Parathyroid adenoma (tissue), 2 donors: ENCODE measurements around the gene DMGDH.
A peak's percentile ranks its signal among the peaks of the same experiment; 100 is the strongest.

ENCODE experiments used
- H2AFZ ChIP-seq: fragments of 300-600 bp; sonication (generic); one replicate; pipeline ENCODE4 v1.7.0; 2017; ENCODE audit warnings: antibody characterized with exemption, mild to moderate bottlenecking
- H3K27ac ChIP-seq: fragments of 300-600 bp; sonication (generic); one replicate; pipeline ENCODE4 v1.7.0; 2017
- H3K27me3 ChIP-seq: fragments of 300-600 bp; sonication (generic); one replicate; pipeline ENCODE4 v1.7.0; 2017; ENCODE audit warnings: low read length; ENCODE audit not compliant: control insufficient read depth, insufficient read depth
- H3K36me3 ChIP-seq: fragments of 300-600 bp; sonication (generic); one replicate; pipeline ENCODE4 v1.7.0; 2017; ENCODE audit warnings: low read length; ENCODE audit not compliant: control insufficient read depth, insufficient read depth
- H3K4me1 ChIP-seq: fragments of 300-600 bp; sonication (generic); one replicate; pipeline ENCODE4 v1.7.0; 2017; ENCODE audit warnings: control low read depth
- H3K4me2 ChIP-seq: fragments of 300-600 bp; sonication (generic); one replicate; pipeline ENCODE4 v1.7.0; 2017; ENCODE audit warnings: low read length
- H3K4me3 ChIP-seq: fragments of 300-600 bp; sonication (generic); one replicate; pipeline ENCODE4 v1.7.0; 2017; ENCODE audit warnings: low read depth, low read length
- H3K79me2 ChIP-seq: fragments of 300-600 bp; sonication (generic); one replicate; pipeline ENCODE4 v1.7.0; 2017; ENCODE audit warnings: control low read depth
- H3K9ac ChIP-seq: fragments of 300-600 bp; sonication (generic); one replicate; pipeline ENCODE4 v1.7.0; 2017; ENCODE audit warnings: mild to moderate bottlenecking
- H3K9me3 ChIP-seq: fragments of 300-600 bp; sonication (generic); one replicate; pipeline ENCODE4 v1.7.0; 2017; ENCODE audit warnings: low read length; ENCODE audit not compliant: control insufficient read depth
- TF ChIP-seq, protein P1 (sequence below): fragments of 300-600 bp; sonication (generic); IDR thresholded peaks from one replicate; pipeline ENCODE4 v1.7.0; 2017; ENCODE audit warnings: antibody characterized with exemption, mild to moderate bottlenecking
- donor health status: primary hyperparathyroidism.

DMGDH gene

DNA sequence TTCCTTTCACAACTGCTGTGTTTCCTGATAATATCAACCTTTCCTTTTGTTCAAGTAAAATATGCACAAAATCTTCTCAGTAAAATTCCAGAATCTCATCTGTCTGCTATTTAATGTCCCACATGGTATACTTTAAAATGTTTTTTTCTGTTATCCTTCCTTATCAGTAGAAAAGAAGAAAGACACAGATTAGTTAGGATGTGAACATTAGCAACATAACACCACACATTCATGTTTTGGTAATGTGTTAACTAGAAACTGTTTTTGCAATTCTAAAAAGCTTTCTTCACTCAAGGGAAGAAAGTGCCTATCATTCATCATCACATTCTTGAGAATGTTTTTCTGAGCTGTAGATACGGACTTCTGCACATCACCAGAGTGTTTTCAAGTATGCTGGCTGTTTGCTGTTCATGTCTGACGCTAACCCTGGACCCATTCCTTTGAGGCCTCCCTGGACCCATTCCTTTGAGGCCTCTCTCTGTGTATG is 73.9 kb downstream of the DMGDH start:
- H3K4me1 ChIP-seq: no peaks in the 10 kb centered on the region
- no peaks in the 10 kb centered on the region for H3K79me2 ChIP-seq
- H3K9ac ChIP-seq: no peak overlapping the region
- no peak overlapping the region for H3K4me3 ChIP-seq
- TF ChIP-seq, protein P1, sequence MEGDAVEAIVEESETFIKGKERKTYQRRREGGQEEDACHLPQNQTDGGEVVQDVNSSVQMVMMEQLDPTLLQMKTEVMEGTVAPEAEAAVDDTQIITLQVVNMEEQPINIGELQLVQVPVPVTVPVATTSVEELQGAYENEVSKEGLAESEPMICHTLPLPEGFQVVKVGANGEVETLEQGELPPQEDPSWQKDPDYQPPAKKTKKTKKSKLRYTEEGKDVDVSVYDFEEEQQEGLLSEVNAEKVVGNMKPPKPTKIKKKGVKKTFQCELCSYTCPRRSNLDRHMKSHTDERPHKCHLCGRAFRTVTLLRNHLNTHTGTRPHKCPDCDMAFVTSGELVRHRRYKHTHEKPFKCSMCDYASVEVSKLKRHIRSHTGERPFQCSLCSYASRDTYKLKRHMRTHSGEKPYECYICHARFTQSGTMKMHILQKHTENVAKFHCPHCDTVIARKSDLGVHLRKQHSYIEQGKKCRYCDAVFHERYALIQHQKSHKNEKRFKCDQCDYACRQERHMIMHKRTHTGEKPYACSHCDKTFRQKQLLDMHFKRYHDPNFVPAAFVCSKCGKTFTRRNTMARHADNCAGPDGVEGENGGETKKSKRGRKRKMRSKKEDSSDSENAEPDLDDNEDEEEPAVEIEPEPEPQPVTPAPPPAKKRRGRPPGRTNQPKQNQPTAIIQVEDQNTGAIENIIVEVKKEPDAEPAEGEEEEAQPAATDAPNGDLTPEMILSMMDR: no peak
- H2AFZ ChIP-seq: no peak overlapping the region
- H3K27me3 ChIP-seq: no peaks in the 10 kb centered on the region
- H3K9me3 ChIP-seq: no peaks in the 10 kb centered on the region
- no peak overlapping the region for H3K4me2 ChIP-seq
- no peaks in the 10 kb centered on the region for H3K36me3 ChIP-seq
- no peak overlapping the region for H3K27ac ChIP-seq

DNA sequence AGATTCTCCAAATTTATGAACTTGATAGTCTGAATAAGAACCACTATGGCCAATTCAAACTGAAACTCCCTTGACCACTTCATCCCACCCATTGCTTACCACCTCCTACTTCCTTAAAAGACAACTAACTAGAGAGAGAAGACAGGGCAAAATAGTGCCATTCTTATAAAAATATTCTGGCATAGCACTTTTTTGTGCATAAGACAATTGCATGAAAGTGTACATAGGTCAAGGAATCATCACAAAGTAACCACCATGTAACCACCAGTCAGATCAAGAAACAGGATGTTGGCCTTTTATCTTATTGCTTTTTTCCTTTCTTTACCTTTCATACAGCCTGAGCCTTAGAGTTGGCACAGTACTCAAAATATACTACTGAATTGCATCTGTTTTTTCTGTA is 76.3 kb downstream of the DMGDH start:
- TF ChIP-seq, protein P1: no peak
- Histone ChIP-seq H3K36me3 (no peaks in the 10 kb centered on the region), H3K4me1 (no peaks in the 10 kb centered on the region), H3K27me3 (no peaks in the 10 kb centered on the region), H3K9ac (no peak overlapping the region), H3K79me2 (no peaks in the 10 kb centered on the region), H3K4me2 (no peak overlapping the region), H3K27ac (no peak overlapping the region), H2AFZ (no peak overlapping the region), H3K9me3 (no peaks in the 10 kb centered on the region), H3K4me3 (no peak overlapping the region)

DNA sequence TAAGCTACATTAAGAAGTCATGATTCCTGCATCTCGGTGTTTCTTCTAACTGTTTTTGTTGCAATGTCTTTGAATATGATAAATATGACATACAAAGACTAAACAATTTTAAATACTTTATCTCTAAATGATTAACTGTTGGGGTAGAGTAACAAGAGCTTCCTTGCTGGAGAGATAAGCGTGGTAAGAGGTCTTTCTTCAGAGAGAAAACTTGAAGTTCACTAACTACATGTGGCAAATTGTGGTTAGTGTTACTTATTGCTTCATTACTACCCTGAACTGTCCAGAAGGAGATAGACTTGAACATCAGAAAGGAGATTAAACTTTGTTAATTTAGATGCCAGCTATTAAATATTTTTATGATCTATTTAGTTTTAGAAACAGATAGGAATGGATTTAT is 77.3 kb downstream of the DMGDH start:
- Histone ChIP-seq H3K27me3 (no peaks in the 10 kb centered on the region), H3K79me2 (no peaks in the 10 kb centered on the region), H3K4me1 (no peaks in the 10 kb centered on the region), H3K4me3 (no peak overlapping the region), H3K9me3 (no peaks in the 10 kb centered on the region), H3K9ac (no peak overlapping the region), H2AFZ (no peak overlapping the region), H3K27ac (no peak overlapping the region), H3K4me2 (no peak overlapping the region), H3K36me3 (no peaks in the 10 kb centered on the region)
- TF ChIP-seq, protein P1: no peak

DNA sequence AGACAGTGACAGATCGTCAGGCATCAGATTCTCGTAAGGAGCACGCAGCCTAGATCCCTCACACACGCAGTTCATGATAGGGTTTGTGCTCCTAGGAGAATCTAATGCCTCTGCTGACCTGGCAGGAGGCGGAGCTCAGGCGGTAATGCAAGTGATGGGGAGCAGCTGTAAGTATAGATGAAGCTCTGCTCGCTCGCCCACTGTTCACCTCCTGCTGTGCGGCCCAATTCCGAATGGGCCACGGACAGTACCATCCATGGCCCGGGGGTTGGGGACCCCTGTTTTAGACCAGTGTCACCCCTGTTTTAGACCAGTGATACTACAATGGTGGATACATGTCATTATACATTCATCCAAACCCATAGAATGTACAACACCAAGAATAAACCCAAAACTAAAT is 80.4 kb downstream of the DMGDH start:
- Histone ChIP-seq H3K4me2 (no peak overlapping the region), H3K9me3 (no peaks in the 10 kb centered on the region), H2AFZ (no peak overlapping the region), H3K4me3 (no peak overlapping the region), H3K4me1 (peaks cover 3% of the 10 kb centered on the region), H3K79me2 (no peaks in the 10 kb centered on the region), H3K36me3 (no peaks in the 10 kb centered on the region), H3K9ac (no peak overlapping the region), H3K27ac (no peak overlapping the region), H3K27me3 (no peaks in the 10 kb centered on the region)
- TF ChIP-seq, protein P1: no peak

DNA sequence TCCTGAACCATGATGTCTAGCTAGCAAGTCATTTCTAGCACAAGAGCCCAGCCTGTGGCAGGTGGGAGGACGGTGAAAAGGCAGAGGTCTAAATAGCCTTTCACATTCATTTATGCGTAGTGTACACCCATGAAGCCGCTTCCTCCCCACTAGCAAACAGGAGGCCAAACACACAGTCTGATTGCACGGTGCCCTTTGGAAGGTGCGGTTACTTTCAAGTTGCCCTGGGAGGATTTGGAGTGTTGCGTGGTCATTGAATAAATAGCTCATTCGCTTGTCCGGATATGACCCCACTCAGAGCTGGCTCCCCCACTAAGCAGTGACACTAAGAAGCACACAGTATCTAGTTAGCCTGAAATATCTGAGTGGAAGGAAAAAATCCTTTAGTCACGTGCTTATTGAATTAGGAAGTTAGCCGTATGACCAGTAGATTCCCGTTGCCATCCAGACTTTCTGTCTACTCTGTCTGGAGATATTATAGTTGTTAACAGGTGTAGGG is 83.7 kb downstream of the DMGDH start:
- Histone ChIP-seq H3K27ac (peak overlapping the region; percentile 87), H2AFZ (peak overlapping the region; percentile 97), H3K9me3 (no peaks in the 10 kb centered on the region), H3K9ac (no peak overlapping the region), H3K4me1 (peaks cover 8% of the 10 kb centered on the region), H3K4me3 (peak overlapping the region; percentile 68), H3K36me3 (no peaks in the 10 kb centered on the region), H3K79me2 (peaks cover 2% of the 10 kb centered on the region), H3K27me3 (no peaks in the 10 kb centered on the region), H3K4me2 (peak overlapping the region; percentile 80)
- TF ChIP-seq, protein P1: no peak
